Spleen (tissue), 11 donors: ENCODE measurements around the gene PPP1R16B. TPM values are rescaled to one million over a fixed set of nuclear protein-coding genes. Genes with fewer than 3 reads are reported as not detected.
"Not testable (repeated sequence)": the region's sequence is repeated elsewhere in the genome, so short reads cannot be mapped to it uniquely, and the experiment has no call there.

Experiments
- DNase-seq: peaks from one replicate; pipeline ENCODE4 v3.0.0-alpha.2; 2020
- H3K27ac ChIP-seq, 8 donors: fragments of 200-600 bp; sonication (generic) in 7 of 8; 1 replicate in 4 of 8; 2 replicates in 4 of 8; pipeline versions ENCODE4 v1.5.0 to v1.8.0; 2016 to 2021; ENCODE audit warnings: inconsistent platforms in 4 of 8, mild to moderate bottlenecking in 4 of 8, moderate library complexity in 1 of 8
- H3K27me3 ChIP-seq, 7 donors: fragments of 200-600 bp; sonication (generic) in 6 of 7; replicated peaks in 1 of 7; 1 replicate in 4 of 7; 2 replicates in 3 of 7; pipeline versions ENCODE4 v1.5.0 to v1.8.0; 2016 to 2021; ENCODE audit warnings: inconsistent platforms in 3 of 7, mild to moderate bottlenecking in 1 of 7
- H3K36me3 ChIP-seq, 6 donors: fragments of 200-600 bp; sonication (generic) in 5 of 6; 1 replicate in 4 of 6; 2 replicates in 2 of 6; pipeline versions ENCODE4 v1.5.0 to v1.8.0; 2016 to 2021; ENCODE audit warnings: inconsistent platforms in 2 of 6
- H3K4me1 ChIP-seq, 6 donors: fragments of 200-600 bp; sonication (generic) in 5 of 6; 1 replicate in 3 of 6; 2 replicates in 3 of 6; pipeline versions ENCODE4 v1.5.0 to v1.8.0; 2016 to 2021; ENCODE audit warnings: inconsistent platforms in 3 of 6
- H3K4me3 ChIP-seq, 8 donors: fragments of 200-600 bp; sonication (generic) in 7 of 8; 1 replicate in 4 of 8; 2 replicates in 4 of 8; pipeline versions ENCODE4 v1.5.0 to v1.8.0; 2016 to 2021; ENCODE audit warnings: inconsistent platforms in 4 of 8, mild to moderate bottlenecking in 4 of 8, moderate library complexity in 2 of 8
- H3K9me3 ChIP-seq, 8 donors: fragments of 200-600 bp; sonication (generic) in 7 of 8; 1 replicate in 4 of 8; 2 replicates in 4 of 8; pipeline versions ENCODE4 v1.5.0 to v1.8.0; 2016 to 2021; ENCODE audit warnings: inconsistent platforms in 4 of 8
- CTCF ChIP-seq, 11 experiments: fragments of 200-600 bp in 7 of 11; fragments of 450-650 bp in 4 of 11; sonication (generic) in 4 of 11; IDR thresholded peaks in 8 of 11; conservative IDR thresholded peaks in 3 of 11; 1 replicate in 7 of 11; 2 replicates in 4 of 11; pipeline versions ENCODE4 v1.4.0 to v1.8.0; 2016 to 2021; ENCODE audit warnings: antibody characterized with exemption in 11 of 11, inconsistent platforms in 4 of 11, mild to moderate bottlenecking in 1 of 11
- POLR2A ChIP-seq, 3 donors: fragments of 450-650 bp; IDR thresholded peaks; one replicate each; pipeline ENCODE4 v1.5.1; 2017; ENCODE audit warnings: antibody characterized with exemption in 3 of 3, mild to moderate bottlenecking in 1 of 3
- POLR2AphosphoS5 ChIP-seq, 3 donors: sonication (generic); formaldehyde crosslinking; IDR thresholded peaks; one replicate each; pipeline ENCODE4 v1.5.1; 2017; ENCODE audit warnings: antibody characterized with exemption in 3 of 3
- WGBS, 5 donors: extraction: QIAGEN DNeasy Blood & Tissue Kit in 3 of 5; methylation state at CpG; one replicate each; pipeline versions ENCODE4 v1.1.5 to v1.1.7; 2013 to 2018; 5-methylcytosine and 5-hydroxymethylcytosine counted together
- intact Hi-C: fragments of 100-400 bp; cut with DNase I; formaldehyde crosslinking; loops from one replicate; pipeline ENCODE4 v1.15.0; 2023; ENCODE audit warnings: low total_unique reads
- polyA plus RNA-seq, 3 donors: library from polyadenylated mRNA; stranded (reverse); fragments of 200-250 nt; gene quantifications; one replicate each; pipeline ENCODE4 v1.2.1, GENCODE V29; 2013
- total RNA-seq, 7 donors: library from RNA; depleted of rRNA in 3 of 7; stranded (reverse); fragments of >200 nt in 3 of 7; fragmentation: NEBNext Ultra II Directional in 4 of 7; extraction: Animal tissue kit (Norgen Biotek cat#: 25700) in 4 of 7; gene quantifications; one replicate each; pipeline versions ENCODE4 v1.1.0 to v1.2.1, GENCODE V29; 2016 to 2021
- donor health status: healthy with polysubstance abuse.
- donor health status: DM: no; HTN: no; CAD: no; lungs with moderate emphysema.
- donor health status: DM: no; HTN: no; CAD: no.
- donor health status: Bipolar disorder and iron deficiency.
- donor health status: healthy.
- donor health status: DM: no; HTN: no; CAD: no.
- donor health status: DM: yes; HTN: yes; CAD: no.

The PPP1R16B gene
- total and polyA plus RNA-seq, 10 donors, result 16.0 to 66.0 (median 43.1) TPM

GRCh38 chr20:38811769-38812168, 6.3 kb downstream of the PPP1R16B start:
- Histone ChIP-seq H3K4me1 (peaks cover 54 to 100% (median 89%) of the 10 kb centered on the region in 6 donors), H3K36me3 (peaks cover 0 to 49% (median 5%) of the 10 kb centered on the region in 6 donors), H3K27me3 (peaks cover 0 to 9% (median 0%) of the 10 kb centered on the region in 7 donors), H3K9me3 (no peaks in the 10 kb centered on the region), H3K27ac (peak overlapping the region in 7 of 8 donors; percentile 48 to 98 (median 65)), H3K4me3 (peak overlapping the region in 1 of 8 donors; percentile 10)
- DNase-seq, result no peak
- WGBS, 5 donors, result 69 to 79% (median 79%) methylated on average over 4 of the region's 4 CpGs
- intact Hi-C loops, result no loop called here
- no peak for TF ChIP-seq POLR2A (IDR thresholded peaks at IDR 0.05)
- TF ChIP-seq POLR2AphosphoS5 (IDR thresholded peaks at IDR 0.05), result no peak
- TF ChIP-seq CTCF (IDR thresholded peaks at IDR 0.05 in 8 of 11, conservative IDR thresholded peaks at IDR 0.05 in 3 of 11), result no peak

- Histone ChIP-seq H3K36me3 (peaks cover 0 to 53% (median 5%) of the 10 kb centered on the region in 6 donors), H3K9me3 (no peaks in the 10 kb centered on the region), H3K4me1 (peaks cover 53 to 100% (median 88%) of the 10 kb centered on the region in 6 donors), H3K27ac (peak overlapping the region; percentile 1 to 98 (median 58)), H3K27me3 (peaks cover 0 to 5% (median 0%) of the 10 kb centered on the region in 7 donors), H3K4me3 (peak overlapping the region in 1 of 8 donors; percentile 10)
- WGBS, 5 donors, result 48 to 72% (median 55%) methylated on average over 5 of the region's 5 CpGs
- TF ChIP-seq POLR2AphosphoS5 (IDR thresholded peaks at IDR 0.05) (peak in 1 of 3 donors; percentile 57), CTCF (IDR thresholded peaks at IDR 0.05 in 8 of 11, conservative IDR thresholded peaks at IDR 0.05 in 3 of 11) (no peak), POLR2A (IDR thresholded peaks at IDR 0.05) (no peak)
- intact Hi-C loops, result no loop called here
- no peak for DNase-seq
Observed at GRCh38 chr20:38812182-38812581, 6.7 kb downstream of the PPP1R16B start.

GRCh38 chr20:38812709-38813573, 7.4 kb downstream of the PPP1R16B start:
- intact Hi-C loops, result no loop called here
- Histone ChIP-seq H3K4me3 (no peak overlapping the region), H3K27me3 (no peaks in the 10 kb centered on the region), H3K4me1 (peaks cover 45 to 98% (median 81%) of the 10 kb centered on the region in 6 donors), H3K27ac (peak overlapping the region; percentile 1 to 98 (median 58)), H3K36me3 (peaks cover 0 to 53% (median 5%) of the 10 kb centered on the region in 6 donors), H3K9me3 (no peaks in the 10 kb centered on the region)
- TF ChIP-seq POLR2AphosphoS5 (IDR thresholded peaks at IDR 0.05) (no peak), CTCF (IDR thresholded peaks at IDR 0.05 in 8 of 11, conservative IDR thresholded peaks at IDR 0.05 in 3 of 11) (no peak), POLR2A (IDR thresholded peaks at IDR 0.05) (no peak)
- no peak for DNase-seq
- WGBS, 5 donors, result 67 to 85% (median 77%) methylated on average over 4 of the region's 4 CpGs

GRCh38 chr20:38813574-38813962, 8.1 kb downstream of the PPP1R16B start:
- intact Hi-C loops, H3K9me3 ChIP-seq, DNase-seq, H3K4me3 ChIP-seq, H3K27me3 ChIP-seq: not testable (repeated sequence)
- Histone ChIP-seq H3K27ac (peak overlapping the region in 6 of 8 donors; percentile 38 to 98 (median 58)), H3K4me1 (peaks cover 39 to 98% (median 74%) of the 10 kb centered on the region in 6 donors), H3K36me3 (peaks cover 0 to 53% (median 5%) of the 10 kb centered on the region in 6 donors)
- WGBS, 5 donors, result 83 to 93% (median 84%) methylated on average over 6 of the region's 6 CpGs
